HG03558 (cell line): ENCODE results near the gene SEC24D.
"Not testable (repeated sequence)": the region's sequence is repeated elsewhere in the genome, so short reads cannot be mapped to it uniquely, and the experiment has no call there.

ENCODE experiments used
- ATAC-seq: cut with Tn5 transposase; IDR thresholded peaks from one replicate; pipeline ENCODE4 v1.9.1; 2021; ENCODE audit warnings: moderate number of reproducible peaks; ENCODE audit not compliant: unreplicated experiment; ENCODE audit errors: extremely low read depth

The SEC24D gene

GRCh38 chr4:118814891-118815290 is 21.0 kb downstream of the SEC24D start:
- no peak for ATAC-seq

GRCh38 chr4:118814058-118814457 is 21.9 kb downstream of the SEC24D start:
- no peak for ATAC-seq

- ATAC-seq = no peak
These were observed 22.4 kb downstream of the SEC24D start for GRCh38 chr4:118813561-118813960.

- no peak for ATAC-seq
These were observed 24.1 kb downstream of the SEC24D start for GRCh38 chr4:118811832-118812231.

GRCh38 chr4:118810991-118811764 is 24.7 kb downstream of the SEC24D start:
- ATAC-seq = no peak

- ATAC-seq = no peak
These were observed 28.3 kb downstream of the SEC24D start for GRCh38 chr4:118807659-118808058.

GRCh38 chr4:118803253-118803652 is 32.7 kb downstream of the SEC24D start:
- no peak for ATAC-seq

GRCh38 chr4:118801895-118802575 is 33.9 kb downstream of the SEC24D start:
- no peak for ATAC-seq

GRCh38 chr4:118799231-118799942 is 36.5 kb downstream of the SEC24D start:
- no peak for ATAC-seq

GRCh38 chr4:118798658-118799057 is 37.3 kb downstream of the SEC24D start:
- no peak for ATAC-seq

GRCh38 chr4:118797558-118798142 is 38.3 kb downstream of the SEC24D start:
- ATAC-seq = no peak

- not testable (repeated sequence) for ATAC-seq
These were observed 44.1 kb downstream of the SEC24D start for GRCh38 chr4:118791690-118792446.

- ATAC-seq = no peak
These were observed 45.4 kb downstream of the SEC24D start for GRCh38 chr4:118790544-118790943.

GRCh38 chr4:118788911-118789310 is 47.0 kb downstream of the SEC24D start:
- no peak for ATAC-seq

- no peak for ATAC-seq
These were observed 48.0 kb downstream of the SEC24D start for GRCh38 chr4:118787844-118788380.

GRCh38 chr4:118784776-118785175 is 51.1 kb downstream of the SEC24D start:
- no peak for ATAC-seq

GRCh38 chr4:118783887-118784286 is 52.0 kb downstream of the SEC24D start:
- no peak for ATAC-seq

- ATAC-seq = not testable (repeated sequence)
These were observed 53.0 kb downstream of the SEC24D start for GRCh38 chr4:118782886-118783285.

- ATAC-seq = not testable (repeated sequence)
These were observed 58.3 kb downstream of the SEC24D start for GRCh38 chr4:118777649-118778048.
